ENCODE data around the gene SPPL3. TPM values are rescaled to one million over a fixed set of nuclear protein-coding genes. Genes with fewer than 3 reads are reported as not detected.

The SPPL3 gene
- total RNA-seq, 1 donor from 2014 or later: 44.1 TPM

DNA sequence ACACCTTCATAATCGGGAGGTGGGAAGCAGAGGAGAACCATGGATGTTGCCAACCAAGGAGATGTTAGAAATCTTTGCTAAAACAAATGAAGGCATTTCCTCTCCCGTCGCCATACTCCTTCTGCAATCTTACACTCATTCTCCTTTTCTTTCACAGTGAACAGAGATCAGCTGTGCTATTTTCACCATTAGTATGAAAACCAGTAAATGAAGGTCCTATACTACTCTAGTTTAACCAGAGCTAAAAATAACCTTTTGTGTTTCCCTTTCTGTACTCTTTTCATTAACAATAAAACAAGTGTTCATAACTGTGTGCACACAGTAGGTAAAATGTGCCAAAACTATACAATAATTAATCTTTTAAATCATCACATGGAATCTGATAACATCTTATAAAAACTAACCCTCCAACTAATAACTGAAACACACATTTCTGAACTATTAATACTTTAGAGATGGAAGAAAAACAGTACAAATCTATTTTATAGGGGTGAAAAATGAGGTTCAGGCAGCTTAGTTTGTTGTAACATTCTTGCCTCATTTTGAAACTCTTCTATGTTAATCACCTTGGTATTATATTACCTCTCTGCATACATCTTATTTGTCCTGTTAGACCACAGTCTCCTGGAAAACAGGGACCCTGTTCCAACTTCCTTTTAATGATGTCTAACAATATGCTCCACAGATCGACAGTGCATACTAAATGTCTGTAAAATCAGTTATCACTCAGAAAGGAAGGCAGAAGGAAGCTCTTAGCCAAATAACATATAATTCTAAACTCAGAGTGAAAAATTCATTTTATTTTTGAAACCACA is 69.5 kb downstream of the SPPL3 start:
- Histone ChIP-seq H3K27me3 (no peaks in the 10 kb centered on the region), H3K27ac (peak overlapping the region; percentile 43), H3K36me3 (no peaks in the 10 kb centered on the region), H3K9me3 (no peaks in the 10 kb centered on the region), H3K4me1 (peaks cover 39% of the 10 kb centered on the region), H3K4me3 (no peak overlapping the region)
- TF ChIP-seq, protein P1, sequence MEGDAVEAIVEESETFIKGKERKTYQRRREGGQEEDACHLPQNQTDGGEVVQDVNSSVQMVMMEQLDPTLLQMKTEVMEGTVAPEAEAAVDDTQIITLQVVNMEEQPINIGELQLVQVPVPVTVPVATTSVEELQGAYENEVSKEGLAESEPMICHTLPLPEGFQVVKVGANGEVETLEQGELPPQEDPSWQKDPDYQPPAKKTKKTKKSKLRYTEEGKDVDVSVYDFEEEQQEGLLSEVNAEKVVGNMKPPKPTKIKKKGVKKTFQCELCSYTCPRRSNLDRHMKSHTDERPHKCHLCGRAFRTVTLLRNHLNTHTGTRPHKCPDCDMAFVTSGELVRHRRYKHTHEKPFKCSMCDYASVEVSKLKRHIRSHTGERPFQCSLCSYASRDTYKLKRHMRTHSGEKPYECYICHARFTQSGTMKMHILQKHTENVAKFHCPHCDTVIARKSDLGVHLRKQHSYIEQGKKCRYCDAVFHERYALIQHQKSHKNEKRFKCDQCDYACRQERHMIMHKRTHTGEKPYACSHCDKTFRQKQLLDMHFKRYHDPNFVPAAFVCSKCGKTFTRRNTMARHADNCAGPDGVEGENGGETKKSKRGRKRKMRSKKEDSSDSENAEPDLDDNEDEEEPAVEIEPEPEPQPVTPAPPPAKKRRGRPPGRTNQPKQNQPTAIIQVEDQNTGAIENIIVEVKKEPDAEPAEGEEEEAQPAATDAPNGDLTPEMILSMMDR (IDR thresholded peaks at IDR 0.05): no peak
- DNase-seq: no peak
- ATAC-seq: no peak
- intact Hi-C loops (cut with DNase I): no loop called here

DNA sequence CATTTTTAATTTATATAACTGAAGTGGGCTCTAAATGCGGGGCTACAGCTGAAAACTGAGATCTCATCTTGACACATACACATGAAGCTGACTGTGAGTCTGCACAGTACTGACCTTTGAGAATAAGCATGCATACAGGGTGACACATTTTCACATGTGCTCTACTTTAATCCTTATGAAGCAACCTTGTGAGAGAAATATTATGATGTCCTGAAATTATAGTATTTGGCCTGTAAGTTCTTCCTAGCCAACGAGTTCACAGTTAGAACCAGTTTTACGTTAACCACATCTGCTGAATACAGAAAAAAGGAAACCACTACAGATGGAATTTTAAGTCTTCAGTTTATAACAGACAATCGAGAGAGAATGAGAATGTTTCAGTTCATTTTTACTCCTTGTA is 70.3 kb downstream of the SPPL3 start:
- no peak for ATAC-seq
- intact Hi-C loops (cut with DNase I): no loop called here
- peaks cover 43% of the 10 kb centered on the region for H3K4me1 ChIP-seq
- no peak for DNase-seq
- H3K27me3 ChIP-seq: no peaks in the 10 kb centered on the region
- H3K9me3 ChIP-seq: no peaks in the 10 kb centered on the region
- H3K27ac ChIP-seq: no peak overlapping the region
- H3K36me3 ChIP-seq: no peaks in the 10 kb centered on the region
- TF ChIP-seq, protein P1 (IDR thresholded peaks at IDR 0.05): no peak
- H3K4me3 ChIP-seq: no peak overlapping the region

DNA sequence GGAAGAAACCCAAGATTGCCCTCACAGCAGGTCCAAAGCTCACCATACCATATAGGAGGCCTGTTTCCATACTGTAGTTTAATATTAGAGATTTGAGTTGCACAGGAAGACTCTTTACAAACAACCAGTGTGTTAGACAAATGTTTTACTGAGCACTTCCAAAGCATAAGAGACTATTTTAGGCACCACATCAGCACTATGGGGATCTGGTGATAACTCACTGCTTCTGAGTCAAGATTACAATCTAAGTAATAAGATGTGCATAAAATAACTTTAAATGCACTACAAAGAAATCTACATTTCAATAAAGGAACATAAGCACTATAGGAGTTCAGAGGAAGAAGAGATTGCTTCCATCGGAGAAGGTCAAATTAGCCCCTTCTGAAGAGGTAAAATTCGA is 71.4 kb downstream of the SPPL3 start:
- DNase-seq: no peak
- intact Hi-C loops (cut with DNase I): no loop called here
- H3K27ac ChIP-seq: no peak overlapping the region
- no peak for ATAC-seq
- H3K27me3 ChIP-seq: no peaks in the 10 kb centered on the region
- no peaks in the 10 kb centered on the region for H3K36me3 ChIP-seq
- peaks cover 43% of the 10 kb centered on the region for H3K4me1 ChIP-seq
- H3K4me3 ChIP-seq: no peak overlapping the region
- TF ChIP-seq, protein P1 (IDR thresholded peaks at IDR 0.05): no peak
- H3K9me3 ChIP-seq: no peaks in the 10 kb centered on the region

DNA sequence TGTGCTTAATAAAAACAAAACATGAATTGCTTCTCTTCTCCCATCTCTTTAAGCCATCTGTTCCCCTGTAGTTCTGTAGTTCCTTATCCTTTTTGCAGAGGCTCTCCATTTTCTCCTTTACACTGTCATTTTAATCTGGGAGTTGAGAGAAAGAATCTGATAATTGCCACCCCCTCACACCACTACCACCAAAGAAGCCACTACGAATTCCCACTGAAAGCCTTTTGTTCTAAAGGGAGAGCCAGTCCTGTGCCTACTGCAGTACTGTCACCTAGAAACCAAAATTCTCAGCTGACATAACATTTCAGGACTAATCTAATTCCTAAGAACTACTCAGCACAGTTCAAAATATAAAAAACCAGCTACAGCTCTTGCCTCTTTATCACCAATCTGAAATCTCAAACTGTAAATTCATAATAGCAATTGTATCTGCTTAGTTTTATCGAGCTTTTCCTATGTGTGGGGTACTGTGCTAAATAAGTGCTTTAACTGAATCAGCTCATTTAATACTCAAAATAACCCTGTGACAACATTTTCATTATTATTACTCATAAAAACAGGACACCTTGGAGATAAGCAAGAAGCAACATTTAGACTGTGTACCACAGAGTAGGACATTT is 72.4 kb downstream of the SPPL3 start:
- Histone ChIP-seq H3K36me3 (no peaks in the 10 kb centered on the region), H3K4me1 (peaks cover 44% of the 10 kb centered on the region)
- TF ChIP-seq, protein P1 (IDR thresholded peaks at IDR 0.05): no peak

DNA sequence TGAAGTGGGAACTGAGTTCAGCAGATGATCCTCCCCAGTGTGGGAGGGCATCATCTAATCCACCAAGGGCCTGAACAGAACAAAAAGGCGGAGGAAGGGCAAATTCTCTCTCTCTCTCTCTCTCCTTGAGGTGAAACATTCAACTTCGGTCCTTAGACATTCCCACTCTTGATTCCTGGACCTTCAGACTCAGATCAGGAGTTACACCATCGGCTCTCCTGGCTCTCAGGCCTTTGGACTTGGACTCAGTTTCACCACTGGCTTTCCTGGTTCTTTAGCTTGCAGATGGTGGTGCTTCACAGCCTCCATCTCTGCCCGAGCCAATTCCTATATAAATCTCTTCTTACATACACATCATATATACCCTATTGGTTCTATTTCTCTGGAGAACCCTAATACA is 73.2 kb downstream of the SPPL3 start:
- no peaks in the 10 kb centered on the region for H3K9me3 ChIP-seq
- DNase-seq (no peak), ATAC-seq (no peak)
- no peaks in the 10 kb centered on the region for H3K27me3 ChIP-seq
- intact Hi-C loops (cut with DNase I): no loop called here
- H3K4me1 ChIP-seq: peaks cover 42% of the 10 kb centered on the region
- H3K4me3 ChIP-seq: no peak overlapping the region
- TF ChIP-seq, protein P1 (IDR thresholded peaks at IDR 0.05): no peak
- H3K36me3 ChIP-seq: no peaks in the 10 kb centered on the region
- H3K27ac ChIP-seq: no peak overlapping the region

More for the DNA sequence above, 72.4 kb downstream of the SPPL3 start:
- intact Hi-C loops (cut with DNase I): no loop called here
- no peak for ATAC-seq
- Histone ChIP-seq H3K27ac (no peak overlapping the region), H3K27me3 (no peaks in the 10 kb centered on the region), H3K4me3 (no peak overlapping the region), H3K9me3 (no peaks in the 10 kb centered on the region)
- DNase-seq: no peak
